Neutrophil (primary cell): Measurements from ENCODE around the gene PPARG.

ENCODE experiments used
- H3K27ac ChIP-seq: fragments of 200-600 bp; sonication (generic); 2 replicates; pipeline ENCODE4 v1.5.1; 2016; ENCODE audit warnings: mild to moderate bottlenecking, moderate library complexity
- H3K27me3 ChIP-seq: fragments of 200-600 bp; sonication (generic); 2 replicates; pipeline ENCODE4 v1.6.0; 2016; ENCODE audit warnings: mild to moderate bottlenecking
- H3K36me3 ChIP-seq: fragments of 200-600 bp; sonication (generic); 2 replicates; pipeline ENCODE4 v1.5.1; 2017
- H3K4me1 ChIP-seq, 2 experiments: fragments of 200-600 bp in 1 of 2; sonication (generic) in 1 of 2; 1 replicate in 1 of 2; 2 replicates in 1 of 2; pipeline versions ENCODE4 v1.5.1 to v1.6.1; 2013 to 2016; ENCODE audit warnings: low read depth in 1 of 2, low read length in 1 of 2, mild to moderate bottlenecking in 1 of 2, moderate library complexity in 1 of 2; ENCODE audit not compliant: control insufficient read depth in 1 of 2, insufficient read depth in 1 of 2
- H3K4me3 ChIP-seq, 2 experiments: fragments of 200-600 bp in 1 of 2; sonication (generic) in 1 of 2; 1 replicate in 1 of 2; 2 replicates in 1 of 2; pipeline ENCODE4 v1.5.1; 2013 to 2016; ENCODE audit warnings: low read depth in 1 of 2, low read length in 1 of 2, mild to moderate bottlenecking in 1 of 2, moderate library complexity in 1 of 2
- H3K9me3 ChIP-seq: fragments of 200-600 bp; sonication (generic); 2 replicates; pipeline ENCODE4 v1.5.1; 2016
- CTCF ChIP-seq: fragments of 200-600 bp; sonication (generic); IDR thresholded peaks from 2 replicates; pipeline ENCODE4 v1.5.1; 2016; ENCODE audit warnings: antibody characterized with exemption

The PPARG gene

GRCh38 chr3:12307136-12307535 lies 18.3 kb downstream of the PPARG start:
- no peaks in the 10 kb centered on the region for H3K9me3 ChIP-seq
- no peak overlapping the region for H3K4me3 ChIP-seq
- no peaks in the 10 kb centered on the region for H3K36me3 ChIP-seq
- H3K27ac ChIP-seq, result no peak overlapping the region
- H3K4me1 ChIP-seq, result peaks cover 0 to 3% of the 10 kb centered on the region in 2 experiments
- TF ChIP-seq CTCF, result no peak
- H3K27me3 ChIP-seq, result peaks cover 60% of the 10 kb centered on the region

- TF ChIP-seq CTCF, result no peak
- Histone ChIP-seq H3K36me3 (no peaks in the 10 kb centered on the region), H3K4me3 (no peak overlapping the region), H3K27me3 (peaks cover 69% of the 10 kb centered on the region), H3K9me3 (no peaks in the 10 kb centered on the region), H3K27ac (no peak overlapping the region), H3K4me1 (peaks cover 0 to 3% of the 10 kb centered on the region in 2 experiments)
Measured at GRCh38 chr3:12308517-12308916, 19.6 kb downstream of the PPARG start.

GRCh38 chr3:12309716-12310115 lies 20.8 kb downstream of the PPARG start:
- Histone ChIP-seq H3K4me1 (no peaks in the 10 kb centered on the region), H3K4me3 (no peak overlapping the region), H3K9me3 (no peaks in the 10 kb centered on the region), H3K27me3 (peaks cover 69% of the 10 kb centered on the region), H3K36me3 (no peaks in the 10 kb centered on the region), H3K27ac (no peak overlapping the region)
- no peak for TF ChIP-seq CTCF

GRCh38 chr3:12312010-12312409 lies 23.1 kb downstream of the PPARG start:
- Histone ChIP-seq H3K4me3 (no peak overlapping the region), H3K9me3 (no peaks in the 10 kb centered on the region), H3K27ac (no peak overlapping the region), H3K36me3 (no peaks in the 10 kb centered on the region), H3K27me3 (peaks cover 76% of the 10 kb centered on the region), H3K4me1 (no peaks in the 10 kb centered on the region)
- TF ChIP-seq CTCF, result no peak

- Histone ChIP-seq H3K4me1 (no peaks in the 10 kb centered on the region), H3K27me3 (peaks cover 76% of the 10 kb centered on the region), H3K9me3 (no peaks in the 10 kb centered on the region), H3K27ac (no peak overlapping the region), H3K36me3 (no peaks in the 10 kb centered on the region), H3K4me3 (no peak overlapping the region)
- no peak for TF ChIP-seq CTCF
Measured at GRCh38 chr3:12313519-12313918, 24.6 kb downstream of the PPARG start.

- Histone ChIP-seq H3K4me3 (no peak overlapping the region), H3K27ac (no peak overlapping the region)
Measured at GRCh38 chr3:12316253-12316652, 27.4 kb downstream of the PPARG start.

More at GRCh38 chr3:12316253-12316652, 27.4 kb downstream of the PPARG start:
- no peaks in the 10 kb centered on the region for H3K9me3 ChIP-seq
- H3K27me3 ChIP-seq, result peaks cover 77% of the 10 kb centered on the region
- TF ChIP-seq CTCF, result no peak
- no peaks in the 10 kb centered on the region for H3K4me1 ChIP-seq
- H3K36me3 ChIP-seq, result no peaks in the 10 kb centered on the region
